Natural killer cell (primary cell): Measurements from ENCODE around the gene AVPR2. TPM values are rescaled to one million over a fixed set of nuclear protein-coding genes. Genes with fewer than 3 reads are reported as not detected.

ENCODE experiments used
- ATAC-seq, 3 donors: fragments of 150-1000 bp in 2 of 3; fragments of 200-7000 bp in 1 of 3; cut with Tn5 transposase; 1 replicate in 1 of 3; 2 replicates in 2 of 3; pipeline ENCODE4 v1.10.0; 2021; ENCODE audit warnings: mild to moderate bottlenecking in 2 of 3, moderate library complexity in 2 of 3
- DNase-seq, 2 donors: peaks; one replicate each; pipeline versions ENCODE4 v3.0.0 to v3.0.0-alpha.2; 2013 to 2021; ENCODE audit warnings: mixed read lengths in 1 of 2
- H3K27ac ChIP-seq: one replicate; pipeline ENCODE4 v1.5.1; 2013; ENCODE audit warnings: mild to moderate bottlenecking, low read length
- H3K27me3 ChIP-seq: one replicate; pipeline ENCODE4 v1.6.1; 2013; ENCODE audit warnings: low read length; ENCODE audit not compliant: control insufficient read depth, insufficient read depth
- H3K36me3 ChIP-seq: one replicate; pipeline ENCODE4 v1.6.1; 2013; ENCODE audit warnings: low read length; ENCODE audit not compliant: control insufficient read depth, insufficient read depth
- H3K4me1 ChIP-seq: one replicate; pipeline ENCODE4 v1.6.1; 2013; ENCODE audit warnings: low read length; ENCODE audit not compliant: control insufficient read depth, insufficient read depth
- H3K4me3 ChIP-seq: one replicate; pipeline ENCODE4 v1.5.1; 2013; ENCODE audit warnings: low read length
- H3K9me3 ChIP-seq: one replicate; pipeline ENCODE4 v1.6.1; 2013; ENCODE audit warnings: low read length; ENCODE audit not compliant: control insufficient read depth, insufficient read depth
- H3K27ac Mint-ChIP-seq, 2 donors: one replicate each; pipeline ENCODE4 v1.8.0; 2022; ENCODE audit warnings: mild to moderate bottlenecking in 2 of 2, mixed read lengths in 2 of 2, moderate library complexity in 1 of 2
- H3K27me3 Mint-ChIP-seq, 2 donors: one replicate each; pipeline ENCODE4 v1.8.0; 2022; ENCODE audit warnings: low read depth in 2 of 2, mixed read lengths in 2 of 2
- H3K36me3 Mint-ChIP-seq: one replicate; pipeline ENCODE4 v1.8.0; 2022; ENCODE audit warnings: mixed read lengths
- H3K4me1 Mint-ChIP-seq, 2 donors: one replicate each; pipeline ENCODE4 v1.8.0; 2022; ENCODE audit warnings: mixed read lengths in 2 of 2
- H3K4me3 Mint-ChIP-seq: one replicate; pipeline ENCODE4 v1.8.0; 2022; ENCODE audit warnings: mild to moderate bottlenecking, moderate library complexity, mixed read lengths
- H3K9me3 Mint-ChIP-seq, 2 donors: one replicate each; pipeline ENCODE4 v1.8.0; 2022; ENCODE audit warnings: mixed read lengths in 2 of 2
- WGBS: methylation state at CpG from one replicate; pipeline ENCODE4 v1.1.7; 2013; ENCODE audit warnings: missing lambda C conversion rate; ENCODE audit not compliant: insufficient coverage; 5-methylcytosine and 5-hydroxymethylcytosine counted together
- intact Hi-C: fragments of 100-400 bp; cut with micrococcal nuclease; formaldehyde crosslinking; loops from one replicate; pipeline ENCODE4 v1.14.2; 2022
- total RNA-seq, 4 donors: library from RNA; stranded (reverse); fragments of 120-200 nt in 1 of 4; gene quantifications; one replicate each; pipeline versions ENCODE4 v1.2.3 to v1.2.4, GENCODE V29; 2013 to 2022
- TF ChIP-seq, protein P1 (sequence below): fragments of 200-600 bp; IDR thresholded peaks from one replicate; pipeline ENCODE4 v1.8.0; 2022; ENCODE audit warnings: antibody characterized with exemption

Gene AVPR2
- total RNA-seq, 3 donors from 2014 or later (not counting 1 experiment from before 2014, with no cell fraction given) = not detected

DNA sequence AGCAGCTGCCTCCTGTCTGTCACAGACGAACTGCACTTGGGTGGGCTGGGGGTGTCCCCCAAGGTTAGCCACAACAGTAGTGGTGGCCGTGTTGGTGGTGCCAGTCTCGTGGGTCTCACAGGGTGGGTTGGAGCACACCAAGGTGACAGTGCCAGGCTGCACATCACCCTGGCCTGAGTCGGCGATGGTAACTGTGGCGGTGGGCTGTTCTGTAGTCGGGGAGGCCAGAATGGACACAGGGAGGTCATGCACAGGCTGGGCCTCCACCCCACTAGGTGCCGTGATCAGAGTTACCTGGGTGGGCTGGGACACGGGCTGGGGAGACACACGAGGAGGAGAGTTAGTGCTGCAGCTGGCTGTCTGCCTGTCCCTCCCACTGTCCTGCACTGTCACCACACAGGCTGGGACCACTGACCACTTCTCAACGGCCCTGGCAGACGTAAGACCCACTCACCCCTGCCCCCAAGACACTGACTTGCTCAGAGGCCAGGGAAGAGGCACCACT lies 50.8 kb downstream of the AVPR2 start:
- no peaks in the 10 kb centered on the region for H3K36me3 Mint-ChIP-seq

GRCh38 chrX:153956044-153956907 lies 51.8 kb downstream of the AVPR2 start:
- H3K4me3 Mint-ChIP-seq = no peak overlapping the region
- intact Hi-C loops = no loop called here
- H3K4me1 Mint-ChIP-seq = no peaks in the 10 kb centered on the region
- Histone ChIP-seq H3K4me1 (peaks cover 10% of the 10 kb centered on the region), H3K36me3 (peaks cover 89% of the 10 kb centered on the region), H3K27me3 (no peaks in the 10 kb centered on the region), H3K4me3 (no peak overlapping the region), H3K27ac (no peak overlapping the region), H3K9me3 (no peaks in the 10 kb centered on the region)
- H3K27ac Mint-ChIP-seq = no peak overlapping the region
- no peak for ATAC-seq
- no peaks in the 10 kb centered on the region for H3K27me3 Mint-ChIP-seq
- TF ChIP-seq, protein P1, sequence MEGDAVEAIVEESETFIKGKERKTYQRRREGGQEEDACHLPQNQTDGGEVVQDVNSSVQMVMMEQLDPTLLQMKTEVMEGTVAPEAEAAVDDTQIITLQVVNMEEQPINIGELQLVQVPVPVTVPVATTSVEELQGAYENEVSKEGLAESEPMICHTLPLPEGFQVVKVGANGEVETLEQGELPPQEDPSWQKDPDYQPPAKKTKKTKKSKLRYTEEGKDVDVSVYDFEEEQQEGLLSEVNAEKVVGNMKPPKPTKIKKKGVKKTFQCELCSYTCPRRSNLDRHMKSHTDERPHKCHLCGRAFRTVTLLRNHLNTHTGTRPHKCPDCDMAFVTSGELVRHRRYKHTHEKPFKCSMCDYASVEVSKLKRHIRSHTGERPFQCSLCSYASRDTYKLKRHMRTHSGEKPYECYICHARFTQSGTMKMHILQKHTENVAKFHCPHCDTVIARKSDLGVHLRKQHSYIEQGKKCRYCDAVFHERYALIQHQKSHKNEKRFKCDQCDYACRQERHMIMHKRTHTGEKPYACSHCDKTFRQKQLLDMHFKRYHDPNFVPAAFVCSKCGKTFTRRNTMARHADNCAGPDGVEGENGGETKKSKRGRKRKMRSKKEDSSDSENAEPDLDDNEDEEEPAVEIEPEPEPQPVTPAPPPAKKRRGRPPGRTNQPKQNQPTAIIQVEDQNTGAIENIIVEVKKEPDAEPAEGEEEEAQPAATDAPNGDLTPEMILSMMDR = no peak
- H3K9me3 Mint-ChIP-seq = no peaks in the 10 kb centered on the region
- H3K36me3 Mint-ChIP-seq = no peaks in the 10 kb centered on the region
- 92% methylated on average over 35 of the region's 35 CpGs for WGBS
- DNase-seq = no peak

More for the DNA sequence above, 50.8 kb downstream of the AVPR2 start:
- Mint-ChIP-seq H3K27me3 (no peaks in the 10 kb centered on the region), H3K27ac (no peak overlapping the region), H3K9me3 (no peaks in the 10 kb centered on the region), H3K4me3 (no peak overlapping the region), H3K4me1 (no peaks in the 10 kb centered on the region)
- WGBS = 89% methylated on average over 10 of the region's 12 CpGs
- Histone ChIP-seq H3K27ac (no peak overlapping the region), H3K9me3 (no peaks in the 10 kb centered on the region), H3K4me3 (no peak overlapping the region), H3K36me3 (peaks cover 90% of the 10 kb centered on the region), H3K4me1 (peaks cover 10% of the 10 kb centered on the region), H3K27me3 (no peaks in the 10 kb centered on the region)
- TF ChIP-seq, protein P1 = no peak
- no peak for DNase-seq
- ATAC-seq = no peak
- intact Hi-C loops = no loop called here

Other genes starting within 250 kb of the AVPR2 start
- gene PNCK, start 230.9 kb upstream of the AVPR2 start, total RNA-seq = 1 to 10 TPM in 1 of 3 donors, under 1 TPM in 2; 0.66 to 1.1 (median 0.97) TPM
- gene SLC6A8, start 216.7 kb upstream of the AVPR2 start, total RNA-seq = 1 to 10 TPM in 2 of 3 donors, under 1 TPM in 1; 0.77 to 2.5 (median 1.4) TPM
- 100 to 1,000 TPM; 109 to 131 (median 119) TPM for gene BCAP31, start 180.3 kb upstream of the AVPR2 start, total RNA-seq
- gene ABCD1, start 179.8 kb upstream of the AVPR2 start, total RNA-seq = 10 to 100 TPM; 12.2 to 13.9 (median 13.8) TPM
- 1 to 10 TPM in 2 of 3 donors, not detected in 1; 1.2 to 1.3 TPM for gene PLXNB3, start 140.4 kb upstream of the AVPR2 start, total RNA-seq
- gene SRPK3, start 123.6 kb upstream of the AVPR2 start, total RNA-seq = not detected
- gene IDH3G, start 110.3 kb upstream of the AVPR2 start, total RNA-seq = 10 to 100 TPM; 70.1 to 76.5 (median 71.1) TPM
- gene SSR4, start 110.0 kb upstream of the AVPR2 start, total RNA-seq = 100 to 1,000 TPM; 160 to 280 (median 189) TPM
- 100 to 1,000 TPM; 101 to 177 (median 157) TPM for gene PDZD4, start 74.1 kb upstream of the AVPR2 start, total RNA-seq
- under 1 TPM in 2 of 3 donors, not detected in 1; 0.23 to 0.98 TPM for gene L1CAM, start 18.5 kb upstream of the AVPR2 start, total RNA-seq
- 100 to 1,000 TPM; 352 to 398 (median 384) TPM for gene ARHGAP4, start 21.6 kb downstream of the AVPR2 start, total RNA-seq
- 10 to 100 TPM; 63.4 to 82.3 (median 73.1) TPM for gene NAA10, start 30.4 kb downstream of the AVPR2 start, total RNA-seq
- 10 to 100 TPM; 14.3 to 17.1 (median 15.2) TPM for gene RENBP, start 40.0 kb downstream of the AVPR2 start, total RNA-seq
- gene HCFC1, start 67.1 kb downstream of the AVPR2 start, total RNA-seq = 10 to 100 TPM; 65.2 to 76.7 (median 67.5) TPM
- 1 to 10 TPM; 1.2 to 4.3 (median 1.4) TPM for gene TMEM187, start 68.1 kb downstream of the AVPR2 start, total RNA-seq
- 100 to 1,000 TPM in 2 of 3 donors, 10 to 100 TPM in 1; 87.5 to 114 (median 107) TPM for gene IRAK1, start 115.2 kb downstream of the AVPR2 start, total RNA-seq
- gene MECP2, start 193.0 kb downstream of the AVPR2 start, total RNA-seq = 100 to 1,000 TPM; 177 to 198 (median 182) TPM
- gene OPN1LW, start 239.6 kb downstream of the AVPR2 start, total RNA-seq = not detected